GM23338 (cell line): Measurements from ENCODE around the gene MYOT. TPM values are rescaled to one million over a fixed set of nuclear protein-coding genes. Genes with fewer than 3 reads are reported as not detected.
"Not testable (repeated sequence)": the region's sequence is repeated elsewhere in the genome, so short reads cannot be mapped to it uniquely, and the experiment has no call there.

Source experiments
- ATAC-seq: fragments of 200-7000 bp; cut with Tn5 transposase; 3 replicates; pipeline ENCODE4 v1.9.1; 2020
- DNase-seq: peaks from one replicate; pipeline ENCODE4 v3.0.0-alpha.2; 2015; ENCODE audit warnings: low spot score
- H2AFZ ChIP-seq: fragments of 200-600 bp; sonication (generic); 2 replicates; pipeline ENCODE4 v1.8.0; 2016; ENCODE audit warnings: antibody characterized with exemption, mild to moderate bottlenecking, moderate library complexity
- H3F3A ChIP-seq: fragments of 200-600 bp; sonication (generic); replicated peaks from 2 replicates; pipeline ENCODE4 v1.8.0; 2017; ENCODE audit warnings: antibody characterized with exemption, mixed run types, low read depth
- H3K27ac ChIP-seq: fragments of 200-600 bp; sonication (generic); 2 replicates; pipeline ENCODE4 v1.6.1; 2016; ENCODE audit warnings: low read depth
- H3K27me3 ChIP-seq: fragments of 200-600 bp; sonication (generic); 2 replicates; pipeline ENCODE4 v1.8.0; 2016; ENCODE audit warnings: mild to moderate bottlenecking, mixed run types, moderate library complexity; ENCODE audit not compliant: insufficient read depth
- H3K36me3 ChIP-seq: fragments of 200-600 bp; sonication (generic); 2 replicates; pipeline ENCODE4 v1.8.0; 2016; ENCODE audit warnings: mild to moderate bottlenecking; ENCODE audit not compliant: insufficient read depth
- H3K4me1 ChIP-seq: fragments of 200-600 bp; sonication (generic); 2 replicates; pipeline ENCODE4 v1.8.0; 2016; ENCODE audit warnings: mild to moderate bottlenecking, moderate library complexity; ENCODE audit not compliant: insufficient read depth
- H3K4me2 ChIP-seq: fragments of 200-600 bp; sonication (generic); 2 replicates; pipeline ENCODE4 v1.7.1; 2017; ENCODE audit warnings: mixed run types
- H3K4me3 ChIP-seq: fragments of 200-600 bp; sonication (generic); 2 replicates; pipeline ENCODE4 v1.6.1; 2016; ENCODE audit warnings: mixed run types
- H3K79me2 ChIP-seq: fragments of 200-600 bp; sonication (generic); replicated peaks from 2 replicates; pipeline ENCODE4 v1.8.0; 2017; ENCODE audit warnings: mild to moderate bottlenecking; ENCODE audit not compliant: insufficient read depth
- H3K9me2 ChIP-seq: fragments of 200-600 bp; sonication (generic); 2 replicates; pipeline ENCODE4 v1.8.0; 2017; ENCODE audit not compliant: insufficient read depth
- H4K20me1 ChIP-seq: fragments of 200-600 bp; sonication (generic); replicated peaks from 2 replicates; pipeline ENCODE4 v1.8.0; 2017; ENCODE audit warnings: mild to moderate bottlenecking; ENCODE audit not compliant: insufficient read depth
- H3K27ac Mint-ChIP-seq: 2 replicates; pipeline ENCODE4 v1.8.0; 2020; ENCODE audit warnings: inconsistent platforms, mild to moderate bottlenecking, moderate library complexity, mixed read lengths
- H3K27me3 Mint-ChIP-seq: 3 replicates; pipeline ENCODE4 v1.8.0; 2022; ENCODE audit warnings: low read depth, mild to moderate bottlenecking, moderate library complexity, mixed read lengths, inconsistent platforms; ENCODE audit not compliant: insufficient read depth, poor library complexity
- H3K36me3 Mint-ChIP-seq: 3 replicates; pipeline ENCODE4 v1.8.0; 2021; ENCODE audit warnings: low read depth, mild to moderate bottlenecking, inconsistent platforms, moderate library complexity, mixed read lengths
- H3K4me1 Mint-ChIP-seq: 3 replicates; pipeline ENCODE4 v1.8.0; 2020; ENCODE audit warnings: mild to moderate bottlenecking, inconsistent platforms, mixed read lengths
- H3K4me3 Mint-ChIP-seq: 3 replicates; pipeline ENCODE4 v1.8.0; 2021; ENCODE audit warnings: moderate library complexity, mild to moderate bottlenecking, inconsistent platforms, mixed read lengths
- H3K9me3 Mint-ChIP-seq: 3 replicates; pipeline ENCODE4 v1.8.0; 2020; ENCODE audit warnings: moderate library complexity, mild to moderate bottlenecking, inconsistent platforms, mixed read lengths
- CREB1 ChIP-seq: fragments of 250-450 bp; sonication (Bioruptor Pico); IDR thresholded peaks from 2 replicates; pipeline ENCODE4 v1.5.0; 2020; ENCODE audit warnings: low read depth, mild to moderate bottlenecking, moderate library complexity
- EZH2 ChIP-seq: fragments of 200-600 bp; sonication (generic); IDR thresholded peaks from one replicate; pipeline ENCODE4 v1.8.0; 2017; ENCODE audit warnings: antibody characterized with exemption, mild to moderate bottlenecking, low read depth; ENCODE audit not compliant: unreplicated experiment
- EZH2phosphoT487 ChIP-seq: fragments of 200-600 bp; sonication (generic); IDR thresholded peaks from one replicate; pipeline ENCODE4 v1.8.1; 2018; ENCODE audit warnings: antibody characterized with exemption; ENCODE audit not compliant: unreplicated experiment
- JUNB ChIP-seq: IDR thresholded peaks from one replicate; pipeline ENCODE4 v1.6.1; 2016; ENCODE audit warnings: antibody characterized with exemption; ENCODE audit not compliant: unreplicated experiment
- POLR2AphosphoS5 ChIP-seq: IDR thresholded peaks from 2 replicates; pipeline ENCODE4 v1.6.1; 2016; ENCODE audit warnings: antibody characterized with exemption, low read depth
- STAT1 ChIP-seq: IDR thresholded peaks from one replicate; pipeline ENCODE4 v1.6.1; 2016; ENCODE audit warnings: antibody characterized with exemption; ENCODE audit not compliant: unreplicated experiment
- ZNF114 ChIP-seq: fragments of 250-450 bp; sonication (Bioruptor Pico); IDR thresholded peaks from 2 replicates; pipeline ENCODE4 v1.5.0; 2020; ENCODE audit warnings: mild to moderate bottlenecking, moderate library complexity
- ZNF331 ChIP-seq: fragments of 250-450 bp; sonication (Bioruptor Pico); IDR thresholded peaks from 2 replicates; pipeline ENCODE4 v1.5.0; 2020; ENCODE audit warnings: low read depth, mild to moderate bottlenecking, moderate library complexity
- polyA plus RNA-seq: library from polyadenylated mRNA; unstranded; fragments of >200 nt; fragmentation: Nextera tagmentation; extraction: Ambion mirVana; gene quantifications from 2 replicates; pipeline ENCODE4 v1.2.1, GENCODE V29; 2016
- total RNA-seq: library from RNA; depleted of rRNA; stranded (reverse); fragments of >200 nt; shearing (Covaris generic); gene quantifications from 2 replicates; pipeline ENCODE4 v1.2.3, GENCODE V29; 2014
- TF ChIP-seq, protein P1 (sequence below): IDR thresholded peaks from one replicate; pipeline ENCODE4 v1.6.1; 2018; ENCODE audit warnings: antibody characterized with exemption; ENCODE audit not compliant: unreplicated experiment
- TF ChIP-seq, protein P2 (sequence below), 2 experiments: fragments of 200-600 bp in 1 of 2; sonication (generic) in 1 of 2; conservative IDR thresholded peaks; 2 replicates each; pipeline versions ENCODE4 v1.5.1 to v1.6.1; 2016 to 2017; ENCODE audit warnings: antibody characterized with exemption in 2 of 2, low read depth in 2 of 2, mild to moderate bottlenecking in 2 of 2, moderate library complexity in 1 of 2
- TF ChIP-seq, protein P3 (sequence below): fragments of 250-450 bp; sonication (Bioruptor Pico); IDR thresholded peaks from 2 replicates; pipeline ENCODE4 v1.5.0; 2020; ENCODE audit warnings: mild to moderate bottlenecking, moderate library complexity

Gene MYOT
- total and polyA plus RNA-seq, 2 experiments from 2014 or later = 0.58 TPM; not detected in 1

DNA sequence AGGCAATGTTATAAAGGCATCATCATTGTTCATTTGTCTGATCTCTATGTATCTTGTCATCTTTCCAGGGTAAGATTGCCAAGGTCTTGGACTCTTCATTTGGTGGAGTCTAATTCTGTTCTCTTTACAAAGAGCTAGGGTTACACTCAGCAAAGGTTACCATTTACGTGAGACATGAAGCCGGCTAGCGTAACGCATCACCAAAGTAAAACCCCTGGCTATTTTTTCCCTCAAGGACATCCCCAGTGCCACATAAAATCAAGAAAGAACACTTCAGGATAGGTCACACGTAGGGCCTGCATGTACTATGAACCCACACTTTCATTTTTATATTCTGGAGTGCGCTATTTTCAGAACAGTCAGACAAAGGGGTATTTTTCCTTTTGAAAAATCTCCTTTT lies 20.0 kb upstream of the MYOT start:
- no peaks in the 10 kb centered on the region for H3K79me2 ChIP-seq
- H3K27ac Mint-ChIP-seq = no peak overlapping the region
- no peaks in the 10 kb centered on the region for H3K4me1 ChIP-seq
- no peaks in the 10 kb centered on the region for H3K27me3 ChIP-seq
- H3K36me3 ChIP-seq = no peaks in the 10 kb centered on the region
- H2AFZ ChIP-seq = no peak overlapping the region
- no peak overlapping the region for H3K27ac ChIP-seq
- H3K27me3 Mint-ChIP-seq = no peaks in the 10 kb centered on the region
- H3F3A ChIP-seq = no peaks in the 10 kb centered on the region
- TF ChIP-seq ZNF114 (CRISPR knock-in tag) = no peak
- no peak for TF ChIP-seq EZH2phosphoT487
- no peak for TF ChIP-seq STAT1
- TF ChIP-seq JUNB = no peak
- TF ChIP-seq, protein P1, sequence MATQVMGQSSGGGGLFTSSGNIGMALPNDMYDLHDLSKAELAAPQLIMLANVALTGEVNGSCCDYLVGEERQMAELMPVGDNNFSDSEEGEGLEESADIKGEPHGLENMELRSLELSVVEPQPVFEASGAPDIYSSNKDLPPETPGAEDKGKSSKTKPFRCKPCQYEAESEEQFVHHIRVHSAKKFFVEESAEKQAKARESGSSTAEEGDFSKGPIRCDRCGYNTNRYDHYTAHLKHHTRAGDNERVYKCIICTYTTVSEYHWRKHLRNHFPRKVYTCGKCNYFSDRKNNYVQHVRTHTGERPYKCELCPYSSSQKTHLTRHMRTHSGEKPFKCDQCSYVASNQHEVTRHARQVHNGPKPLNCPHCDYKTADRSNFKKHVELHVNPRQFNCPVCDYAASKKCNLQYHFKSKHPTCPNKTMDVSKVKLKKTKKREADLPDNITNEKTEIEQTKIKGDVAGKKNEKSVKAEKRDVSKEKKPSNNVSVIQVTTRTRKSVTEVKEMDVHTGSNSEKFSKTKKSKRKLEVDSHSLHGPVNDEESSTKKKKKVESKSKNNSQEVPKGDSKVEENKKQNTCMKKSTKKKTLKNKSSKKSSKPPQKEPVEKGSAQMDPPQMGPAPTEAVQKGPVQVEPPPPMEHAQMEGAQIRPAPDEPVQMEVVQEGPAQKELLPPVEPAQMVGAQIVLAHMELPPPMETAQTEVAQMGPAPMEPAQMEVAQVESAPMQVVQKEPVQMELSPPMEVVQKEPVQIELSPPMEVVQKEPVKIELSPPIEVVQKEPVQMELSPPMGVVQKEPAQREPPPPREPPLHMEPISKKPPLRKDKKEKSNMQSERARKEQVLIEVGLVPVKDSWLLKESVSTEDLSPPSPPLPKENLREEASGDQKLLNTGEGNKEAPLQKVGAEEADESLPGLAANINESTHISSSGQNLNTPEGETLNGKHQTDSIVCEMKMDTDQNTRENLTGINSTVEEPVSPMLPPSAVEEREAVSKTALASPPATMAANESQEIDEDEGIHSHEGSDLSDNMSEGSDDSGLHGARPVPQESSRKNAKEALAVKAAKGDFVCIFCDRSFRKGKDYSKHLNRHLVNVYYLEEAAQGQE = no peak
- TF ChIP-seq, protein P2, sequence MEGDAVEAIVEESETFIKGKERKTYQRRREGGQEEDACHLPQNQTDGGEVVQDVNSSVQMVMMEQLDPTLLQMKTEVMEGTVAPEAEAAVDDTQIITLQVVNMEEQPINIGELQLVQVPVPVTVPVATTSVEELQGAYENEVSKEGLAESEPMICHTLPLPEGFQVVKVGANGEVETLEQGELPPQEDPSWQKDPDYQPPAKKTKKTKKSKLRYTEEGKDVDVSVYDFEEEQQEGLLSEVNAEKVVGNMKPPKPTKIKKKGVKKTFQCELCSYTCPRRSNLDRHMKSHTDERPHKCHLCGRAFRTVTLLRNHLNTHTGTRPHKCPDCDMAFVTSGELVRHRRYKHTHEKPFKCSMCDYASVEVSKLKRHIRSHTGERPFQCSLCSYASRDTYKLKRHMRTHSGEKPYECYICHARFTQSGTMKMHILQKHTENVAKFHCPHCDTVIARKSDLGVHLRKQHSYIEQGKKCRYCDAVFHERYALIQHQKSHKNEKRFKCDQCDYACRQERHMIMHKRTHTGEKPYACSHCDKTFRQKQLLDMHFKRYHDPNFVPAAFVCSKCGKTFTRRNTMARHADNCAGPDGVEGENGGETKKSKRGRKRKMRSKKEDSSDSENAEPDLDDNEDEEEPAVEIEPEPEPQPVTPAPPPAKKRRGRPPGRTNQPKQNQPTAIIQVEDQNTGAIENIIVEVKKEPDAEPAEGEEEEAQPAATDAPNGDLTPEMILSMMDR (conservative IDR thresholded peaks at IDR 0.05; ENCODE audit: low read depth in 2 of 2) = no peak
- TF ChIP-seq ZNF331 (CRISPR knock-in tag) = no peak
- TF ChIP-seq EZH2 = no peak
- no peak for TF ChIP-seq POLR2AphosphoS5
- TF ChIP-seq, protein P3, sequence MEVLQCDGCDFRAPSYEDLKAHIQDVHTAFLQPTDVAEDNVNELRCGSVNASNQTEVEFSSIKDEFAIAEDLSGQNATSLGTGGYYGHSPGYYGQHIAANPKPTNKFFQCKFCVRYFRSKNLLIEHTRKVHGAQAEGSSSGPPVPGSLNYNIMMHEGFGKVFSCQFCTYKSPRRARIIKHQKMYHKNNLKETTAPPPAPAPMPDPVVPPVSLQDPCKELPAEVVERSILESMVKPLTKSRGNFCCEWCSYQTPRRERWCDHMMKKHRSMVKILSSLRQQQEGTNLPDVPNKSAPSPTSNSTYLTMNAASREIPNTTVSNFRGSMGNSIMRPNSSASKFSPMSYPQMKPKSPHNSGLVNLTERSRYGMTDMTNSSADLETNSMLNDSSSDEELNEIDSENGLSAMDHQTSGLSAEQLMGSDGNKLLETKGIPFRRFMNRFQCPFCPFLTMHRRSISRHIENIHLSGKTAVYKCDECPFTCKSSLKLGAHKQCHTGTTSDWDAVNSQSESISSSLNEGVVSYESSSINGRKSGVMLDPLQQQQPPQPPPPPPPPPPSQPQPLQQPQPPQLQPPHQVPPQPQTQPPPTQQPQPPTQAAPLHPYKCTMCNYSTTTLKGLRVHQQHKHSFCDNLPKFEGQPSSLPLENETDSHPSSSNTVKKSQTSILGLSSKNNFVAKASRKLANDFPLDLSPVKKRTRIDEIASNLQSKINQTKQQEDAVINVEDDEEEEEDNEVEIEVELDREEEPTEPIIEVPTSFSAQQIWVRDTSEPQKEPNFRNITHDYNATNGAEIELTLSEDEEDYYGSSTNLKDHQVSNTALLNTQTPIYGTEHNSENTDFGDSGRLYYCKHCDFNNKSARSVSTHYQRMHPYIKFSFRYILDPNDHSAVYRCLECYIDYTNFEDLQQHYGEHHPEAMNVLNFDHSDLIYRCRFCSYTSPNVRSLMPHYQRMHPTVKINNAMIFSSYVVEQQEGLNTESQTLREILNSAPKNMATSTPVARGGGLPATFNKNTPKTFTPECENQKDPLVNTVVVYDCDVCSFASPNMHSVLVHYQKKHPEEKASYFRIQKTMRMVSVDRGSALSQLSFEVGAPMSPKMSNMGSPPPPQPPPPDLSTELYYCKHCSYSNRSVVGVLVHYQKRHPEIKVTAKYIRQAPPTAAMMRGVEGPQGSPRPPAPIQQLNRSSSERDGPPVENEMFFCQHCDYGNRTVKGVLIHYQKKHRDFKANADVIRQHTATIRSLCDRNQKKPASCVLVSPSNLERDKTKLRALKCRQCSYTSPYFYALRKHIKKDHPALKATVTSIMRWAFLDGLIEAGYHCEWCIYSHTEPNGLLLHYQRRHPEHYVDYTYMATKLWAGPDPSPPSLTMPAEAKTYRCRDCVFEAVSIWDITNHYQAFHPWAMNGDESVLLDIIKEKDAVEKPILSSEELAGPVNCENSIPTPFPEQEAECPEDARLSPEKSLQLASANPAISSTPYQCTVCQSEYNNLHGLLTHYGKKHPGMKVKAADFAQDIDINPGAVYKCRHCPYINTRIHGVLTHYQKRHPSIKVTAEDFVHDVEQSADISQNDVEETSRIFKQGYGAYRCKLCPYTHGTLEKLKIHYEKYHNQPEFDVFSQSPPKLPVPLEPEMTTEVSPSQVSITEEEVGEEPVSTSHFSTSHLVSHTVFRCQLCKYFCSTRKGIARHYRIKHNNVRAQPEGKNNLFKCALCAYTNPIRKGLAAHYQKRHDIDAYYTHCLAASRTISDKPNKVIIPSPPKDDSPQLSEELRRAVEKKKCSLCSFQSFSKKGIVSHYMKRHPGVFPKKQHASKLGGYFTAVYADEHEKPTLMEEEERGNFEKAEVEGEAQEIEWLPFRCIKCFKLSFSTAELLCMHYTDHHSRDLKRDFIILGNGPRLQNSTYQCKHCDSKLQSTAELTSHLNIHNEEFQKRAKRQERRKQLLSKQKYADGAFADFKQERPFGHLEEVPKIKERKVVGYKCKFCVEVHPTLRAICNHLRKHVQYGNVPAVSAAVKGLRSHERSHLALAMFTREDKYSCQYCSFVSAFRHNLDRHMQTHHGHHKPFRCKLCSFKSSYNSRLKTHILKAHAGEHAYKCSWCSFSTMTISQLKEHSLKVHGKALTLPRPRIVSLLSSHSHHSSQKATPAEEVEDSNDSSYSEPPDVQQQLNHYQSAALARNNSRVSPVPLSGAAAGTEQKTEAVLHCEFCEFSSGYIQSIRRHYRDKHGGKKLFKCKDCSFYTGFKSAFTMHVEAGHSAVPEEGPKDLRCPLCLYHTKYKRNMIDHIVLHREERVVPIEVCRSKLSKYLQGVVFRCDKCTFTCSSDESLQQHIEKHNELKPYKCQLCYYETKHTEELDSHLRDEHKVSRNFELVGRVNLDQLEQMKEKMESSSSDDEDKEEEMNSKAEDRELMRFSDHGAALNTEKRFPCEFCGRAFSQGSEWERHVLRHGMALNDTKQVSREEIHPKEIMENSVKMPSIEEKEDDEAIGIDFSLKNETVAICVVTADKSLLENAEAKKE (CRISPR knock-in tag) = no peak
- TF ChIP-seq CREB1 (CRISPR knock-in tag) = no peak
- H3K4me3 ChIP-seq = no peak overlapping the region
- H4K20me1 ChIP-seq = no peaks in the 10 kb centered on the region
- no peaks in the 10 kb centered on the region for H3K36me3 Mint-ChIP-seq
- no peak overlapping the region for H3K4me3 Mint-ChIP-seq
- DNase-seq = no peak
- no peaks in the 10 kb centered on the region for H3K4me1 Mint-ChIP-seq
- H3K9me2 ChIP-seq = no peaks in the 10 kb centered on the region
- no peak overlapping the region for H3K4me2 ChIP-seq
- ATAC-seq = no peak
- H3K9me3 Mint-ChIP-seq = no peaks in the 10 kb centered on the region

DNA sequence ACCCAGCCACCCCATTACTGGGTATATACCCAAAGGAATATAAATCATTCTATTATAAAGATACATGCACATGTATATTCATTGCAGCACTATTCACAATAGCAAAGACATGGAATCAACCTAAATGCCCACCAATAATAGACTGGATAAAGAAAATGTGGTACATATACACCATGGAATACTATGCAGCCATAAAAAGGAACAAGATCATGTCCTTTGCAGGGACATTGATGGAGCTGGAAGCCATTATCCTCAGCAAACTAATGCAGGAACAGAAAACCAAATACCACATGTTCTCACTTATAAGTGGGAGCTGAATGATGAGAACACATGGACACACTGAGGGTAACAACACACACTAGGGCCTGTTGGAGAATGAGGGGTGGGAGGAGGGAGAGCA lies 14.5 kb upstream of the MYOT start:
- not testable (repeated sequence) for H3K4me1 Mint-ChIP-seq, H3K36me3 ChIP-seq, H3K27me3 ChIP-seq, H3K4me2 ChIP-seq, H3K27me3 Mint-ChIP-seq, H4K20me1 ChIP-seq, H3K27ac Mint-ChIP-seq, DNase-seq, H3K4me3 Mint-ChIP-seq, H3K4me1 ChIP-seq, H3K9me3 Mint-ChIP-seq, H3F3A ChIP-seq, H3K4me3 ChIP-seq, H3K27ac ChIP-seq, ATAC-seq, H2AFZ ChIP-seq, H3K79me2 ChIP-seq, H3K36me3 Mint-ChIP-seq, H3K9me2 ChIP-seq
